H1 (cell line): ENCODE measurements around the gene SURF1.
"Not testable (repeated sequence)": the region's sequence is repeated elsewhere in the genome, so short reads cannot be mapped to it uniquely, and the experiment has no call there.

Experiments
- CHD1 ChIP-seq: IDR thresholded peaks from 2 replicates; pipeline ENCODE4 v1.6.1; 2012; ENCODE audit warnings: low read depth, low read length, improper control_type of control experiment
- CTCF ChIP-seq, 3 experiments: IDR thresholded peaks; 1 replicate in 2 of 3; 2 replicates in 1 of 3; pipeline versions ENCODE4 v1.5.1 to v1.6.1; 2011; ENCODE audit warnings: low read length in 3 of 3, mild to moderate bottlenecking in 3 of 3, inconsistent platforms in 2 of 3, low read depth in 1 of 3, moderate library complexity in 1 of 3; ENCODE audit not compliant: insufficient read depth in 1 of 3; ENCODE audit errors: control extremely low read depth in 1 of 3
- EZH2 ChIP-seq: fragments of 200-600 bp; sonication (generic); IDR thresholded peaks from 2 replicates; pipeline ENCODE4 v1.7.1; 2012; ENCODE audit warnings: low read depth, mild to moderate bottlenecking, moderate library complexity, low read length, inconsistent platforms; ENCODE audit not compliant: severe bottlenecking
- HDAC6 ChIP-seq: IDR thresholded peaks from one replicate; pipeline ENCODE4 v1.7.1; 2012; ENCODE audit warnings: low read depth, mild to moderate bottlenecking, inconsistent platforms, low read length, moderate library complexity
- JUN ChIP-seq: IDR thresholded peaks from 2 replicates; pipeline ENCODE4 v1.6.1; 2011; ENCODE audit warnings: low read depth, mild to moderate bottlenecking, improper control_type of control experiment, low read length
- SP2 ChIP-seq: IDR thresholded peaks from 2 replicates; pipeline ENCODE4 v1.6.1; 2012; ENCODE audit warnings: mild to moderate bottlenecking, low read length, inconsistent platforms

GRCh38 chr9:133377280-133377679 lies 21.0 kb upstream of the SURF1 start:
- TF ChIP-seq CTCF (IDR thresholded peaks at IDR 0.05; ENCODE audit: control extremely low read depth in 1 of 3, insufficient read depth in 1 of 3, low read depth in 1 of 3, low read length in 3 of 3); JUN; EZH2; SP2; HDAC6; CHD1: not testable (repeated sequence)
